GM19351 (cell line): ENCODE data around the gene DDX17.

Source experiments
- ATAC-seq: cut with Tn5 transposase; IDR thresholded peaks from one replicate; pipeline ENCODE4 v1.9.1; 2021; ENCODE audit warnings: mild to moderate bottlenecking, moderate library complexity; ENCODE audit not compliant: unreplicated experiment

DDX17 gene

GRCh38 chr22:38451404-38451803 is 54.7 kb downstream of the DDX17 start:
- ATAC-seq, result no peak

- no peak for ATAC-seq
These were observed 55.8 kb downstream of the DDX17 start for GRCh38 chr22:38450234-38450797.

- no peak for ATAC-seq
These were observed 56.3 kb downstream of the DDX17 start for GRCh38 chr22:38449776-38450175.

- ATAC-seq, result no peak
These were observed 57.0 kb downstream of the DDX17 start for GRCh38 chr22:38448945-38449745.

GRCh38 chr22:38446018-38446601 is 60.0 kb downstream of the DDX17 start:
- no peak for ATAC-seq

- no peak for ATAC-seq
These were observed 61.3 kb downstream of the DDX17 start for GRCh38 chr22:38444783-38445182.

- ATAC-seq, result no peak
These were observed 62.2 kb downstream of the DDX17 start for GRCh38 chr22:38443628-38444521.

GRCh38 chr22:38442967-38443627 is 63.0 kb downstream of the DDX17 start:
- no peak for ATAC-seq

GRCh38 chr22:38441620-38442287 is 64.4 kb downstream of the DDX17 start:
- ATAC-seq, result no peak

GRCh38 chr22:38440747-38441350 is 65.3 kb downstream of the DDX17 start:
- ATAC-seq, result no peak

- ATAC-seq, result no peak
These were observed 68.7 kb downstream of the DDX17 start for GRCh38 chr22:38437416-38437815.

GRCh38 chr22:38436629-38437395 is 69.3 kb downstream of the DDX17 start:
- ATAC-seq, result no peak

- no peak for ATAC-seq
These were observed 70.1 kb downstream of the DDX17 start for GRCh38 chr22:38435965-38436364.

- ATAC-seq, result no peak
These were observed 71.1 kb downstream of the DDX17 start for GRCh38 chr22:38435010-38435409.

- no peak for ATAC-seq
These were observed 72.2 kb downstream of the DDX17 start for GRCh38 chr22:38433871-38434270.
